ENCODE data around the gene PDE7B. TPM values are rescaled to one million over a fixed set of nuclear protein-coding genes. Genes with fewer than 3 reads are reported as not detected.

The PDE7B gene
- total RNA-seq, 2 donors from 2014 or later = 0.18 to 0.25 TPM

- Mint-ChIP-seq H3K27ac (peak overlapping the region; percentile 100), H3K4me3 (peak overlapping the region; percentile 94), H3K36me3 (ENCODE audit: low read depth) (peaks cover 3% of the 10 kb centered on the region), H3K4me1 (peaks cover 25% of the 10 kb centered on the region), H3K27me3 (no peaks in the 10 kb centered on the region)
- no peaks in the 10 kb centered on the region for H3K9me3 ChIP-seq (ENCODE audit: control insufficient read depth, low read length, poor library complexity, severe bottlenecking)
- ATAC-seq = peak; percentile 94
- peak in 2 of 3 donors; percentile 10 to 14 for DNase-seq
Observed at GRCh38 chr6:135880066-135880972, 28.8 kb downstream of the PDE7B start.

GRCh38 chr6:135883045-135883444 is 31.5 kb downstream of the PDE7B start:
- ATAC-seq (no peak), DNase-seq (no peak)
- no peaks in the 10 kb centered on the region for H3K9me3 ChIP-seq (ENCODE audit: control insufficient read depth, low read length, poor library complexity, severe bottlenecking)
- peaks cover 24% of the 10 kb centered on the region for H3K4me1 Mint-ChIP-seq
- peaks cover 3% of the 10 kb centered on the region for H3K36me3 Mint-ChIP-seq (ENCODE audit: low read depth)
- peak overlapping the region; percentile 100 for H3K27ac Mint-ChIP-seq
- H3K4me3 Mint-ChIP-seq = no peak overlapping the region
- no peaks in the 10 kb centered on the region for H3K27me3 Mint-ChIP-seq

DNA sequence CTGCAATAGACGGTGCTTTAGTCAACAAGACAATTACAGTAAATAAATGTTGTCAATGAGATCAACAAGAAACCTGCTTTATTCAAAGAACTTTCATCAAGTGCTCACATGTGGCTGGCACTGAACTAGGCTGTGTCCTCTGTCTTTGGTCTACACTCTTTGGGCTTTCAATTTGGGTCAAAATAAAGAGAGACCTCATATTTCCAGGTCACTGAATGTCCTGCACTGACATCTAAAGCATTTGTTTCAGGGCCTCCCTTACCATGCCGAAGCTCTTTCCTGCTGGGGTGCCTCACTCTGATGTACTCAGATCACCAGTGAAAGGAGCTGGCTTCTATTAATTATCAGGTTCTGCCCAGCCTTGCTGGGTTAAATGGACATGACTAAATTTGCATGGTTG is 32.0 kb downstream of the PDE7B start:
- Mint-ChIP-seq H3K27ac (no peak overlapping the region), H3K27me3 (no peaks in the 10 kb centered on the region)
- no peak for ATAC-seq

DNA sequence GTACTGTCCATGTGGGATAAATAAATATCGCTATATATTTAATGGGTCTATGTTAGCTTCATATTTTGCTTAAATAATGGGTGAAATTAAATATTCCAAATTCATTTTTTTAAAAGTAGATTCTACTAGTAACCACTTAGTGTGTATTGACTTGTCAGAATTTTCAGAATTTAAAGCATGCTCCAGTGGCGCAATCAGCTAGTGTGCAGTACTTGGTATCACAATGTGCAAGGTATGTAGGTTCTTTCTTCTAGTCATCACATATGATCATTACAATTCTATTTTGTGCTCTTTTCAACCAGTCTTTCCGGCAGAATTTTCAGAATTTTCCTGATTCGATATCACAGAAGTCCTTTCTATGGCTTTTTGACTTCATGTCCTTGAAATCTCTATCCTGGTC is 32.6 kb downstream of the PDE7B start:
- Mint-ChIP-seq H3K36me3 (ENCODE audit: low read depth) (peaks cover 3% of the 10 kb centered on the region), H3K27ac (no peak overlapping the region), H3K27me3 (no peaks in the 10 kb centered on the region), H3K4me1 (peaks cover 24% of the 10 kb centered on the region), H3K4me3 (no peak overlapping the region)
- ATAC-seq (no peak), DNase-seq (no peak)
- no peaks in the 10 kb centered on the region for H3K9me3 ChIP-seq (ENCODE audit: control insufficient read depth, low read length, poor library complexity, severe bottlenecking)

More for the DNA sequence above, 32.0 kb downstream of the PDE7B start:
- H3K4me1 Mint-ChIP-seq = peaks cover 24% of the 10 kb centered on the region
- H3K4me3 Mint-ChIP-seq = no peak overlapping the region
- H3K9me3 ChIP-seq (ENCODE audit: control insufficient read depth, low read length, poor library complexity, severe bottlenecking) = no peaks in the 10 kb centered on the region
- peaks cover 3% of the 10 kb centered on the region for H3K36me3 Mint-ChIP-seq (ENCODE audit: low read depth)
- no peak for DNase-seq

GRCh38 chr6:135887069-135887468 is 35.6 kb downstream of the PDE7B start:
- Mint-ChIP-seq H3K4me1 (peaks cover 10% of the 10 kb centered on the region), H3K27me3 (no peaks in the 10 kb centered on the region), H3K27ac (no peak overlapping the region), H3K4me3 (no peak overlapping the region), H3K36me3 (ENCODE audit: low read depth) (peaks cover 3% of the 10 kb centered on the region)
- H3K9me3 ChIP-seq (ENCODE audit: control insufficient read depth, low read length, poor library complexity, severe bottlenecking) = no peaks in the 10 kb centered on the region
- ATAC-seq (no peak), DNase-seq (no peak)

- H3K4me1 Mint-ChIP-seq = peaks cover 4% of the 10 kb centered on the region
- ATAC-seq (no peak), DNase-seq (no peak)
- no peak overlapping the region for H3K4me3 Mint-ChIP-seq
- no peak overlapping the region for H3K27ac Mint-ChIP-seq
- no peaks in the 10 kb centered on the region for H3K36me3 Mint-ChIP-seq (ENCODE audit: low read depth)
- H3K27me3 Mint-ChIP-seq = no peaks in the 10 kb centered on the region
- no peaks in the 10 kb centered on the region for H3K9me3 ChIP-seq (ENCODE audit: control insufficient read depth, low read length, poor library complexity, severe bottlenecking)
Observed at GRCh38 chr6:135888818-135889217, 37.3 kb downstream of the PDE7B start.

GRCh38 chr6:135890876-135891275 is 39.4 kb downstream of the PDE7B start:
- H3K9me3 ChIP-seq (ENCODE audit: control insufficient read depth, low read length, poor library complexity, severe bottlenecking) = no peaks in the 10 kb centered on the region
- DNase-seq (no peak), ATAC-seq (no peak)
- Mint-ChIP-seq H3K36me3 (ENCODE audit: low read depth) (peaks cover under 1% of the 10 kb centered on the region), H3K27ac (no peak overlapping the region), H3K27me3 (peaks cover 8% of the 10 kb centered on the region), H3K4me3 (no peak overlapping the region), H3K4me1 (peaks cover 2% of the 10 kb centered on the region)

DNA sequence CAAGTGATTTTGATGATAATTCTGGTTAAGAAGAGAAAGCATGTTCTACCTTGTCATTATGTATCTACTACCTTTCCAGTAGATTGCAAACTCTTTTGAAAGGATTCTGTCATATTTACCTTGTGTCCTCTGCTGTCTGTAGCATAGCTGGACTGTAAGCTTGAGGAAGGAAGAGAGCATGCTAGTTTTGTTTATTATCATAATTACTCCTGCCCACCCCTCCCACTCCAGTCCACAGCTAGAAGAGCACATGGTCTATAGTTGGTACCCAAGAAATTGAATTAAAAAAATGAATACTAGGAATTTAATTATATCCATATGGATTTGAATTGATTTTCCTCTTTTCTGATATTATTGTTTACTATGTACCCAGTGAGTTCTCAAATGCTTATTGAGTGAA is 40.2 kb downstream of the PDE7B start:
- peaks cover 2% of the 10 kb centered on the region for H3K4me1 Mint-ChIP-seq
- no peak overlapping the region for H3K4me3 Mint-ChIP-seq
- H3K27me3 Mint-ChIP-seq = peaks cover 8% of the 10 kb centered on the region
- DNase-seq = no peak
- ATAC-seq = no peak
- H3K27ac Mint-ChIP-seq = no peak overlapping the region
- peaks cover 2% of the 10 kb centered on the region for H3K36me3 Mint-ChIP-seq (ENCODE audit: low read depth)
- no peaks in the 10 kb centered on the region for H3K9me3 ChIP-seq (ENCODE audit: control insufficient read depth, low read length, poor library complexity, severe bottlenecking)

- ATAC-seq = no peak
- Mint-ChIP-seq H3K36me3 (ENCODE audit: low read depth) (peaks cover 4% of the 10 kb centered on the region), H3K27ac (no peak overlapping the region), H3K4me3 (no peak overlapping the region), H3K4me1 (no peaks in the 10 kb centered on the region), H3K27me3 (peaks cover 8% of the 10 kb centered on the region)
- H3K9me3 ChIP-seq (ENCODE audit: control insufficient read depth, low read length, poor library complexity, severe bottlenecking) = no peaks in the 10 kb centered on the region
- no peak for DNase-seq
Observed at GRCh38 chr6:135895231-135895911, 43.9 kb downstream of the PDE7B start.

DNA sequence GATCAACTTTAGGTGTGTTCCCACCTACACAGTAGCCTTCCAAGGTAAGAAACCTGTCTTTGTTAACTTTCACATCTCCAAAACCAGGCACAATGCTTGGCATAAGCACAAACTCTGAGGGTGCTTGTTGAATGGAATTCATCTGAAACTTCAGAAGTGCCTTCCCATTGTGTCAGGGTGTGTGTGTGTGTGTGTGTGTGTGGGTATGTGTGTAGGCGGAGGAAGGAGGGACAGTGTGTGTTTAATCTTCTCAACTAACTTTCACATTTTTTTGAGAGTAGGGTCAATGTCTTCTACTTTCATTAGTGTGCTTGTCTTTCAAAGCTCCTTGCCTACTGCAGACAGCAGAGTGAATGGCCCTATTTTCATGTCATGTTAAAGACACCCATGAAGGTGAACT is 45.6 kb downstream of the PDE7B start:
- ATAC-seq (no peak), DNase-seq (no peak)
- H3K9me3 ChIP-seq (ENCODE audit: control insufficient read depth, low read length, poor library complexity, severe bottlenecking) = no peaks in the 10 kb centered on the region
- H3K4me3 Mint-ChIP-seq = no peak overlapping the region
- peaks cover 8% of the 10 kb centered on the region for H3K27me3 Mint-ChIP-seq
- H3K36me3 Mint-ChIP-seq (ENCODE audit: low read depth) = peaks cover 4% of the 10 kb centered on the region
- no peak overlapping the region for H3K27ac Mint-ChIP-seq
- H3K4me1 Mint-ChIP-seq = no peaks in the 10 kb centered on the region

DNA sequence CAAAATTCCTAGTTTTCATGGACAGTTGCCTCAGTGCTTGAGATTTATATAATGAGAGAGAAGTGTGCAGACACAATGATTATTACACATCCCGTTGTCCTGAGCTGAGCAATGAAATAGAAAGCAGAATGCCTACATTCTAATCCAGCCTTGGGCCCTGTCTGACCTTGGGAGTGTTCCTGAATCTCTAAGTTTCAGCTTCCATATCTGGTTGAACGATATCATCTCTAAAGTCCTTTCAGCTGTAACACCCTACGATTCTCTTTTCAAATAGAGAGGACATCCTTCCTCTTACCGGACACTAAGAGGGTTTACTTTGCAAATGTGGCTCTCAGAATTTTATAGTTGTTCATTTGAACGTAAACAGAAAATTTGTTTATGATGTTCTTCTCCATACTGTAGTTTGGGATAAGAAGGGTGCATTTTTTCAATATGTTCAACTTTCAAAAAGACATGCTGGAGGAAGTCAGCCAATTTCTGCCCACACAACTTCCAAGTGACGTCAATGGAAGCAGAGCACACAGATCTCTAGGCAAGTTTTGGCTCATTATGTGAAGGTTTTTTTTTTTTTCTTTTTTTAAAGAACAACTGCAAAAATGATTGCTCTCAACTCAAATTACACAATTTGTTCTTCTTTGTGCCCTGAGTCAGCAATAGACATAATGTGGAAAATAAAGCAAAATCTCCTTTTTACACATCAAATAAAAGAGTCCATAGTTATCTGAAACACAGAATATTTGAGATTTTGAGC is 50.4 kb downstream of the PDE7B start:
- Mint-ChIP-seq H3K4me1 (peaks cover 2% of the 10 kb centered on the region), H3K27ac (no peak overlapping the region), H3K4me3 (no peak overlapping the region), H3K27me3 (no peaks in the 10 kb centered on the region), H3K36me3 (ENCODE audit: low read depth) (no peaks in the 10 kb centered on the region)
- H3K9me3 ChIP-seq (ENCODE audit: control insufficient read depth, low read length, poor library complexity, severe bottlenecking) = no peaks in the 10 kb centered on the region
- ATAC-seq = no peak
- DNase-seq = no peak

- Mint-ChIP-seq H3K27ac (no peak overlapping the region), H3K4me1 (peaks cover 2% of the 10 kb centered on the region), H3K27me3 (no peaks in the 10 kb centered on the region), H3K4me3 (no peak overlapping the region), H3K36me3 (ENCODE audit: low read depth) (no peaks in the 10 kb centered on the region)
- DNase-seq = no peak
- H3K9me3 ChIP-seq (ENCODE audit: control insufficient read depth, low read length, poor library complexity, severe bottlenecking) = no peaks in the 10 kb centered on the region
- ATAC-seq = no peak
Observed at GRCh38 chr6:135902756-135903331, 51.3 kb downstream of the PDE7B start.

DNA sequence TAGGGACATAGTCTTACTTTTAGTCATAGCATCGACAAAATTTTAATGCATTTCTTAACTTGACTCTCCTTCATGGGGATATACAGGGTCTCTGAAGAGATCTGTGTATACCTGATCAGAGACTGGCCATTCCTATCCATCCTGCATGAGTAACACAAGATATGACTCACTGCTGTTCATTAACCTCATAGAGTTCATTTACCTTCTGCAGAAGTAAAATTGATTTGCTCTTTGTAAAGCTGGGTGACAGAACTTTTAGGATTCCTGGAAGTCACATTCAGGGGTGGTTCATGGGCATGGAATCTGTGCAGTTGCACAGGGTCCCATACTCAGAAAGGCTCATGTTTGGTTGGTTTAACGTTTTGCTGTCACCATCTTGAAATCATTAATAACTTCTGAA is 53.2 kb downstream of the PDE7B start:
- H3K4me3 Mint-ChIP-seq = no peak overlapping the region
- no peak for DNase-seq
- no peak overlapping the region for H3K27ac Mint-ChIP-seq
- no peaks in the 10 kb centered on the region for H3K36me3 Mint-ChIP-seq (ENCODE audit: low read depth)
- ATAC-seq = no peak
- no peaks in the 10 kb centered on the region for H3K9me3 ChIP-seq (ENCODE audit: control insufficient read depth, low read length, poor library complexity, severe bottlenecking)
- H3K27me3 Mint-ChIP-seq = no peaks in the 10 kb centered on the region
- peaks cover 2% of the 10 kb centered on the region for H3K4me1 Mint-ChIP-seq

Data from T-helper 17 cell (primary cell).